Trophoblast cell (in vitro differentiated cells and primary cell): ENCODE results near the gene STXBP6.

ENCODE experiments used
- DNase-seq, 2 donors: peaks; one replicate each; pipeline ENCODE4 v3.0.0-alpha.2; 2016
- H2AFZ ChIP-seq: 2 replicates; pipeline ENCODE4 v1.6.1; 2013; ENCODE audit warnings: low read length, moderate library complexity, mild to moderate bottlenecking; ENCODE audit not compliant: insufficient read depth, poor library complexity
- H2AK5ac ChIP-seq: 2 replicates; pipeline ENCODE4 v1.6.1; 2013; ENCODE audit warnings: mild to moderate bottlenecking, low read length
- H2BK120ac ChIP-seq: 2 replicates; pipeline ENCODE4 v1.6.1; 2013; ENCODE audit warnings: low read length, mild to moderate bottlenecking, moderate library complexity; ENCODE audit not compliant: insufficient read depth, poor library complexity
- H2BK12ac ChIP-seq: 2 replicates; pipeline ENCODE4 v1.6.1; 2013; ENCODE audit warnings: mild to moderate bottlenecking, low read length, moderate library complexity
- H2BK5ac ChIP-seq: 2 replicates; pipeline ENCODE4 v1.6.1; 2013; ENCODE audit warnings: low read length, low read depth, moderate library complexity, mild to moderate bottlenecking; ENCODE audit not compliant: poor library complexity
- H3K14ac ChIP-seq: 2 replicates; pipeline ENCODE4 v1.6.1; 2013; ENCODE audit warnings: mild to moderate bottlenecking, low read length
- H3K18ac ChIP-seq: 2 replicates; pipeline ENCODE4 v1.6.1; 2013; ENCODE audit warnings: mild to moderate bottlenecking, low read length
- H3K23ac ChIP-seq: 2 replicates; pipeline ENCODE4 v1.6.1; 2013; ENCODE audit warnings: low read length
- H3K27ac ChIP-seq: 2 replicates; pipeline ENCODE4 v1.5.1; 2013; ENCODE audit warnings: low read depth, mild to moderate bottlenecking, inconsistent platforms, low read length, moderate library complexity
- H3K27me3 ChIP-seq: 2 replicates; pipeline ENCODE4 v1.6.1; 2013; ENCODE audit warnings: inconsistent platforms, mild to moderate bottlenecking, low read length, moderate library complexity; ENCODE audit not compliant: insufficient read depth
- H3K36me3 ChIP-seq, 2 experiments: 1 replicate in 1 of 2; 2 replicates in 1 of 2; pipeline ENCODE4 v1.6.1; 2013; ENCODE audit warnings: low read length in 2 of 2, mild to moderate bottlenecking in 2 of 2, moderate library complexity in 1 of 2; ENCODE audit not compliant: insufficient read depth in 2 of 2, control insufficient read depth in 1 of 2
- H3K4ac ChIP-seq: 2 replicates; pipeline ENCODE4 v1.6.1; 2013; ENCODE audit warnings: low read depth, mild to moderate bottlenecking, low read length, moderate library complexity
- H3K4me1 ChIP-seq, 2 experiments: 1 replicate in 1 of 2; 2 replicates in 1 of 2; pipeline ENCODE4 v1.6.1; 2013; ENCODE audit warnings: low read length in 2 of 2, mild to moderate bottlenecking in 2 of 2, moderate library complexity in 1 of 2; ENCODE audit not compliant: insufficient read depth in 2 of 2, control insufficient read depth in 1 of 2
- H3K4me2 ChIP-seq: 2 replicates; pipeline ENCODE4 v1.6.1; 2013; ENCODE audit warnings: inconsistent platforms, mild to moderate bottlenecking, low read length, moderate library complexity
- H3K4me3 ChIP-seq: 2 replicates; pipeline ENCODE4 v1.5.1; 2013; ENCODE audit warnings: mild to moderate bottlenecking, low read depth, low read length, inconsistent platforms
- H3K79me1 ChIP-seq: one replicate; pipeline ENCODE4 v1.6.1; 2013; ENCODE audit warnings: low read length
- H3K79me2 ChIP-seq: 2 replicates; pipeline ENCODE4 v1.6.1; 2013; ENCODE audit warnings: low read length, mild to moderate bottlenecking; ENCODE audit not compliant: control insufficient read depth, insufficient read depth, poor library complexity
- H3K9ac ChIP-seq: 2 replicates; pipeline ENCODE4 v1.6.1; 2013; ENCODE audit warnings: mild to moderate bottlenecking, low read length
- H3K9me3 ChIP-seq: 2 replicates; pipeline ENCODE4 v1.6.1; 2013; ENCODE audit warnings: low read depth, mild to moderate bottlenecking, control low read depth, inconsistent platforms, low read length; ENCODE audit not compliant: insufficient read depth
- H4K12ac ChIP-seq: 2 replicates; pipeline ENCODE4 v1.6.1; 2013; ENCODE audit warnings: low read depth, mild to moderate bottlenecking, low read length, moderate library complexity
- H4K8ac ChIP-seq: 2 replicates; pipeline ENCODE4 v1.6.1; 2013; ENCODE audit warnings: low read depth, mild to moderate bottlenecking, low read length, moderate library complexity
- H4K91ac ChIP-seq: one replicate; pipeline ENCODE4 v1.6.1; 2013; ENCODE audit warnings: low read depth, mild to moderate bottlenecking, low read length, moderate library complexity
- WGBS: extraction: QIAGEN DNeasy Blood & Tissue Kit; methylation state at CpG from one replicate; pipeline ENCODE4 v1.1.7; 2013; ENCODE audit warnings: missing lambda C conversion rate; ENCODE audit not compliant: insufficient read length, insufficient coverage; ENCODE audit errors: extremely low coverage; 5-methylcytosine and 5-hydroxymethylcytosine counted together

Gene STXBP6

DNA sequence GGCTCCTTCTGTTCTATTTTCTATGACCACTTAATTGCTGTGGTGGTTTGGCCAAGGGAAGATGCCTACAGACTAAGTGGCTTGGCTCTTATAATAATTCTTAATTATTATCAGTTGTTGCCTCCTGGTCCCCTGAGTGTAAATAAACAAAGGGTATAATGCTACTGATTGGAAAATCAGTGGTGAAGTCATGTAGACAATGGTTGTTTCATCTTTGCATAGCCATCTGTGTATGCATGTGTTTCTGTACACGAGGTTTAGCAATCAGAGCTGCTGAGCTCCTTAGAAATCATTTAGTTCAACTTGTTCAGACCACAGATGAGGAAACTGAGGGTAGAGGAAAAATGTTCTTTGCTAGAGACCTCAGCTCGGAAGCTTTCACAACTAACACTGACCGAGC is 152.2 kb downstream of the STXBP6 start:
- Histone ChIP-seq H3K27ac (no peak overlapping the region), H2BK120ac (no peak overlapping the region), H3K79me2 (no peaks in the 10 kb centered on the region), H4K8ac (no peak overlapping the region), H3K79me1 (no peaks in the 10 kb centered on the region), H2AK5ac (no peak overlapping the region), H3K27me3 (no peaks in the 10 kb centered on the region), H2BK12ac (no peak overlapping the region), H3K18ac (no peak overlapping the region), H4K91ac (no peak overlapping the region), H3K4me3 (no peak overlapping the region), H3K9ac (no peak overlapping the region), H3K4me1 (no peaks in the 10 kb centered on the region), H2BK5ac (no peak overlapping the region), H4K12ac (no peak overlapping the region), H2AFZ (no peak overlapping the region), H3K4me2 (no peak overlapping the region), H3K9me3 (no peaks in the 10 kb centered on the region), H3K4ac (no peak overlapping the region), H3K14ac (no peak overlapping the region), H3K23ac (no peak overlapping the region), H3K36me3 (no peaks in the 10 kb centered on the region)
- no peak for DNase-seq
- no CpG with 5 or more reads among the region's 3 CpGs for whole genome bisulfite sequencing

DNA sequence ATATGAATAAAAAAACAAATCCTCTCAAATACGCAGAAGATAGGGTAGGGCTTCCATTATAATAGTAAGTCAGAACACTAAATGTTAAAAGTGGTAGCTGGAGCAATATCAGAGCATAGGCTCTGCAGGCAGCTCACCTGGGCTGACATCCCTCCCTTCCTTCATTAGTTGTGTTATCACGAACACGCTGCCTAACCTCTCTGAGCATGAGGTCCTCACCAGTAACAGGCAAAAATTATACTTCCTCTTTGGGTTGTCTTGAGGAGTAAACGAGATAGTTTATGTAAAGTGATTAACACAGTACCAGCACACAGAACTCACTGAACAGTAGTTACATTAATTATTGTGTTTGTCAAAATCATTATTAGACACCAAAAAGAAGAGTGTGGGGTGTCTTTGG is 154.3 kb downstream of the STXBP6 start:
- no peaks in the 10 kb centered on the region for H3K36me3 ChIP-seq
- no peak overlapping the region for H3K4ac ChIP-seq
- no peak overlapping the region for H3K23ac ChIP-seq
- no CpG with 5 or more reads among the region's 4 CpGs for WGBS
- no peak overlapping the region for H3K9ac ChIP-seq
- H3K27ac ChIP-seq, result no peak overlapping the region
- no peaks in the 10 kb centered on the region for H3K79me2 ChIP-seq
- H2BK12ac ChIP-seq, result no peak overlapping the region
- H3K9me3 ChIP-seq, result no peaks in the 10 kb centered on the region
- H3K79me1 ChIP-seq, result no peaks in the 10 kb centered on the region
- no peak overlapping the region for H2AK5ac ChIP-seq
- no peak overlapping the region for H3K4me2 ChIP-seq
- no peak for DNase-seq
- H4K12ac ChIP-seq, result no peak overlapping the region
- H4K8ac ChIP-seq, result no peak overlapping the region
- no peak overlapping the region for H3K18ac ChIP-seq
- H3K4me3 ChIP-seq, result no peak overlapping the region
- no peak overlapping the region for H2BK5ac ChIP-seq
- no peaks in the 10 kb centered on the region for H3K27me3 ChIP-seq
- H2BK120ac ChIP-seq, result no peak overlapping the region
- no peak overlapping the region for H4K91ac ChIP-seq
- H2AFZ ChIP-seq, result no peak overlapping the region
- H3K4me1 ChIP-seq, result no peaks in the 10 kb centered on the region
- no peak overlapping the region for H3K14ac ChIP-seq

GRCh38 chr14:24895243-24895583 is 154.7 kb downstream of the STXBP6 start:
- no peak overlapping the region for H3K14ac ChIP-seq
- no peak overlapping the region for H2AFZ ChIP-seq
- no peak overlapping the region for H3K4ac ChIP-seq
- H4K8ac ChIP-seq, result no peak overlapping the region
- H3K36me3 ChIP-seq, result no peaks in the 10 kb centered on the region
- H2BK12ac ChIP-seq, result no peak overlapping the region
- no peaks in the 10 kb centered on the region for H3K79me2 ChIP-seq
- no CpG with 5 or more reads among the region's 4 CpGs for WGBS
- no peaks in the 10 kb centered on the region for H3K79me1 ChIP-seq
- DNase-seq, result no peak
- no peak overlapping the region for H4K91ac ChIP-seq
- H3K4me1 ChIP-seq, result no peaks in the 10 kb centered on the region
- H3K9ac ChIP-seq, result no peak overlapping the region
- no peak overlapping the region for H2AK5ac ChIP-seq
- H3K4me2 ChIP-seq, result no peak overlapping the region
- H2BK5ac ChIP-seq, result no peak overlapping the region
- H2BK120ac ChIP-seq, result no peak overlapping the region
- H3K27me3 ChIP-seq, result no peaks in the 10 kb centered on the region
- H3K9me3 ChIP-seq, result no peaks in the 10 kb centered on the region
- no peak overlapping the region for H3K23ac ChIP-seq
- H3K18ac ChIP-seq, result no peak overlapping the region
- H4K12ac ChIP-seq, result no peak overlapping the region
- H3K4me3 ChIP-seq, result no peak overlapping the region
- H3K27ac ChIP-seq, result no peak overlapping the region

GRCh38 chr14:24894583-24895242 is 155.2 kb downstream of the STXBP6 start:
- Histone ChIP-seq H2BK5ac (no peak overlapping the region), H3K4me1 (no peaks in the 10 kb centered on the region), H3K9me3 (no peaks in the 10 kb centered on the region), H2BK12ac (no peak overlapping the region), H4K91ac (no peak overlapping the region), H2AK5ac (no peak overlapping the region), H3K4me3 (no peak overlapping the region), H3K79me2 (no peaks in the 10 kb centered on the region), H3K27ac (no peak overlapping the region), H3K9ac (no peak overlapping the region), H3K4ac (no peak overlapping the region), H3K4me2 (no peak overlapping the region), H3K14ac (no peak overlapping the region), H3K36me3 (no peaks in the 10 kb centered on the region), H4K12ac (no peak overlapping the region), H3K79me1 (no peaks in the 10 kb centered on the region), H3K23ac (no peak overlapping the region), H4K8ac (no peak overlapping the region), H2AFZ (no peak overlapping the region), H2BK120ac (no peak overlapping the region), H3K18ac (no peak overlapping the region), H3K27me3 (no peaks in the 10 kb centered on the region)
- no CpG with 5 or more reads among the region's 5 CpGs for WGBS
- no peak for DNase-seq
